Measurements from ENCODE around the gene SHCBP1. TPM values are rescaled to one million over a fixed set of nuclear protein-coding genes. Genes with fewer than 3 reads are reported as not detected.

SHCBP1 gene
- total RNA-seq, 4 donors from 2014 or later: 0.13 to 0.83 (median 0.35) TPM

DNA sequence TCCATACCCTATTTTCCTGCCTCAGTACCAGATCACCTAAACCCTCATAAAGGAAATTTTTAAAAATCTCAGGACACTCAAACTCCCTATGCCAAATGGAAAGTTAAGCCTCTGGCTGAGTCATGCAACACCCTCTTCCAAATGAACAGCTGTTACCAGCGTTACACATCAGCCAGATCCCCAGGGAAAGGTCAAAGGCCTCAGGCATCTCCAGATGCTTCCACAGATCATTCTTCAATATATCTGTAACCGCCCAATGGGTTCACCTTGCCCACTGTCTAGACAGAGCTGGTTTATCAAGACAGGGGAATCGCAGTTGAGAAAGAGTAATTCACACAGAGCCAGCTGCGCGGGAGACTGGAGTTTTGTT lies 29.1 kb upstream of the SHCBP1 start:
- WGBS: 82% methylated on average over 5 of the region's 5 CpGs
- Histone ChIP-seq H3K27ac (replicated peaks in 1 of 4) (peak overlapping the region; percentile 64 to 74 (median 70)), H3K4me3 (peak overlapping the region; percentile 42 to 48 (median 44)), H3K4me1 (peaks cover 0 to 10% (median 2%) of the 10 kb centered on the region in 4 donors), H3K36me3 (no peaks in the 10 kb centered on the region), H3K9me3 (no peaks in the 10 kb centered on the region), H3K27me3 (no peaks in the 10 kb centered on the region)
- no peak for DNase-seq (ENCODE audit: extremely low spot score)
- peak; percentile 28 to 46 for TF ChIP-seq POLR2AphosphoS5 (IDR thresholded peaks at IDR 0.05)
- no peak for TF ChIP-seq CTCF (IDR thresholded peaks at IDR 0.05)
- intact Hi-C loops (cut with DNase I): no loop called here

- TF ChIP-seq POLR2A (IDR thresholded peaks at IDR 0.05; ENCODE audit: low read depth) (peak; percentile 10), POLR2AphosphoS5 (IDR thresholded peaks at IDR 0.05) (peak; percentile 49 to 89), EP300 (IDR thresholded peaks at IDR 0.05) (no peak), CTCF (IDR thresholded peaks at IDR 0.05) (no peak)
- Histone ChIP-seq H3K4me3 (peak overlapping the region; percentile 42 to 48 (median 44)), H3K9me3 (no peaks in the 10 kb centered on the region), H3K4me1 (peaks cover 0 to 10% (median 2%) of the 10 kb centered on the region in 4 donors), H3K36me3 (no peaks in the 10 kb centered on the region), H3K27ac (replicated peaks in 1 of 4) (peak overlapping the region; percentile 64 to 74 (median 70)), H3K27me3 (no peaks in the 10 kb centered on the region)
- 65% methylated on average over 27 of the region's 27 CpGs for WGBS
- DNase-seq (ENCODE audit: extremely low spot score): no peak
- intact Hi-C loops (cut with DNase I): no loop called here
Observed at GRCh38 chr16:46649588-46650253, 28.5 kb upstream of the SHCBP1 start.

- intact Hi-C loops (cut with DNase I): no loop called here
- H3K36me3 ChIP-seq: no peaks in the 10 kb centered on the region
- H3K9me3 ChIP-seq: no peaks in the 10 kb centered on the region
- no peak overlapping the region for H3K4me3 ChIP-seq
- WGBS: 89% methylated on average over 8 of the region's 8 CpGs
- peaks cover 0 to 10% (median 2%) of the 10 kb centered on the region in 4 donors for H3K4me1 ChIP-seq
- TF ChIP-seq CTCF (IDR thresholded peaks at IDR 0.05) (no peak), POLR2A (IDR thresholded peaks at IDR 0.05; ENCODE audit: low read depth) (no peak), POLR2AphosphoS5 (IDR thresholded peaks at IDR 0.05) (no peak), EP300 (IDR thresholded peaks at IDR 0.05) (no peak)
- no peak for DNase-seq (ENCODE audit: extremely low spot score)
- H3K27me3 ChIP-seq: no peaks in the 10 kb centered on the region
- peak overlapping the region in 1 of 4 donors; percentile 70 for H3K27ac ChIP-seq (replicated peaks in 1 of 4)
Observed at GRCh38 chr16:46648656-46649055, 27.5 kb upstream of the SHCBP1 start.

GRCh38 chr16:46638947-46639925 lies 18.1 kb upstream of the SHCBP1 start:
- Histone ChIP-seq H3K4me3 (no peak overlapping the region), H3K36me3 (no peaks in the 10 kb centered on the region), H3K4me1 (no peaks in the 10 kb centered on the region), H3K9me3 (no peaks in the 10 kb centered on the region), H3K27ac (replicated peaks in 1 of 4) (no peak overlapping the region), H3K27me3 (no peaks in the 10 kb centered on the region)
- no peak for DNase-seq (ENCODE audit: extremely low spot score)
- TF ChIP-seq POLR2AphosphoS5 (IDR thresholded peaks at IDR 0.05) (no peak), POLR2A (IDR thresholded peaks at IDR 0.05; ENCODE audit: low read depth) (no peak), EP300 (IDR thresholded peaks at IDR 0.05) (no peak), CTCF (IDR thresholded peaks at IDR 0.05) (no peak)
- 91% methylated on average over 9 of the region's 9 CpGs for WGBS
- intact Hi-C loops (cut with DNase I): no loop called here

Measured in esophagus muscularis mucosa (tissue), 4 donors.